NCI-H748 (cell line): ENCODE results near the gene UBASH3B.
"Not testable (repeated sequence)": the region's sequence is repeated elsewhere in the genome, so short reads cannot be mapped to it uniquely, and the experiment has no call there.

Experiments
- DNase-seq: peaks from one replicate; lab custom pipeline; 2025; ENCODE audit not compliant: unreplicated experiment; lab: John Stamatoyannopoulos, UW

UBASH3B gene

GRCh38 chr11:122807731-122808477 lies 152.4 kb downstream of the UBASH3B start:
- no peak for DNase-seq

GRCh38 chr11:122808478-122808869 lies 153.0 kb downstream of the UBASH3B start:
- no peak for DNase-seq

GRCh38 chr11:122809866-122810265 lies 154.3 kb downstream of the UBASH3B start:
- DNase-seq: no peak

GRCh38 chr11:122811721-122812120 lies 156.2 kb downstream of the UBASH3B start:
- no peak for DNase-seq

GRCh38 chr11:122812638-122813037 lies 157.1 kb downstream of the UBASH3B start:
- no peak for DNase-seq

- DNase-seq: no peak
Observed at GRCh38 chr11:122813176-122813893, 157.8 kb downstream of the UBASH3B start.

GRCh38 chr11:122813894-122814270 lies 158.4 kb downstream of the UBASH3B start:
- no peak for DNase-seq

GRCh38 chr11:122814401-122814800 lies 158.9 kb downstream of the UBASH3B start:
- DNase-seq: no peak

- no peak for DNase-seq
Observed at GRCh38 chr11:122815900-122816299, 160.4 kb downstream of the UBASH3B start.

- DNase-seq: no peak
Observed at GRCh38 chr11:122816761-122817520, 161.4 kb downstream of the UBASH3B start.

- no peak for DNase-seq
Observed at GRCh38 chr11:122820158-122820557, 164.6 kb downstream of the UBASH3B start.

GRCh38 chr11:122821169-122821568 lies 165.6 kb downstream of the UBASH3B start:
- no peak for DNase-seq

- no peak for DNase-seq
Observed at GRCh38 chr11:122822241-122822640, 166.7 kb downstream of the UBASH3B start.

GRCh38 chr11:122823564-122823963 lies 168.0 kb downstream of the UBASH3B start:
- DNase-seq: no peak

- not testable (repeated sequence) for DNase-seq
Observed at GRCh38 chr11:122829371-122829770, 173.8 kb downstream of the UBASH3B start.

GRCh38 chr11:122832297-122832696 lies 176.8 kb downstream of the UBASH3B start:
- not testable (repeated sequence) for DNase-seq

GRCh38 chr11:122832721-122833470 lies 177.4 kb downstream of the UBASH3B start:
- no peak for DNase-seq

GRCh38 chr11:122833846-122834464 lies 178.4 kb downstream of the UBASH3B start:
- no peak for DNase-seq

- no peak for DNase-seq
Observed at GRCh38 chr11:122836916-122837315, 181.4 kb downstream of the UBASH3B start.

- DNase-seq: no peak
Observed at GRCh38 chr11:122837528-122838346, 182.2 kb downstream of the UBASH3B start.
